Liver (tissue), 3 donors: ENCODE results near the gene TCFL5.

ENCODE experiments used
- CTCF ChIP-seq: fragments of 150-350 bp; IDR thresholded peaks from 2 replicates; pipeline ENCODE4 v1.5.1; 2017; ENCODE audit warnings: improper control_type of control experiment, low read depth, low read length; ENCODE audit not compliant: missing input control
- EGR1 ChIP-seq, 2 donors: IDR thresholded peaks; 2 replicates each; pipeline ENCODE4 v1.6.1; 2016 to 2018; ENCODE audit warnings: antibody characterized with exemption in 2 of 2, low read depth in 2 of 2
- GABPA ChIP-seq, 2 donors: IDR thresholded peaks in 1 of 2; conservative IDR thresholded peaks in 1 of 2; 2 replicates each; pipeline ENCODE4 v1.6.1; 2016; ENCODE audit warnings: antibody characterized with exemption in 2 of 2, mild to moderate bottlenecking in 1 of 2, moderate library complexity in 1 of 2
- RAD21 ChIP-seq, 2 donors: IDR thresholded peaks; 2 replicates each; pipeline ENCODE4 v1.6.1; 2016; ENCODE audit warnings: antibody characterized with exemption in 2 of 2, mild to moderate bottlenecking in 2 of 2
- SP1 ChIP-seq: IDR thresholded peaks from 2 replicates; pipeline ENCODE4 v1.6.1; 2018; ENCODE audit warnings: antibody characterized with exemption, mild to moderate bottlenecking
- TAF1 ChIP-seq: conservative IDR thresholded peaks from 2 replicates; pipeline ENCODE4 v1.6.1; 2016; ENCODE audit warnings: antibody characterized with exemption, mild to moderate bottlenecking
- ZBTB33 ChIP-seq: IDR thresholded peaks from 2 replicates; pipeline ENCODE4 v1.6.1; 2016; ENCODE audit warnings: antibody characterized with exemption
- TF ChIP-seq, protein P1 (sequence below): IDR thresholded peaks from 2 replicates; pipeline ENCODE4 v1.6.1; 2016; ENCODE audit warnings: antibody characterized with exemption
- donor health status: healthy.
- donor health status: healthy.

GRCh38 chr20:62791301-62792181 lies 70.1 kb downstream of the TCFL5 start:
- TF ChIP-seq CTCF (peak; percentile 95), TAF1 (no peak), RAD21 (IDR thresholded peaks at IDR 0.05) (peak; percentile 98), ZBTB33 (no peak), GABPA (IDR thresholded peaks at IDR 0.05 in 1 of 2, conservative IDR thresholded peaks at IDR 0.05 in 1 of 2) (no peak), SP1 (peak; percentile 52), EGR1 (IDR thresholded peaks at IDR 0.05; ENCODE audit: low read depth in 2 of 2) (no peak)
- TF ChIP-seq, protein P1, sequence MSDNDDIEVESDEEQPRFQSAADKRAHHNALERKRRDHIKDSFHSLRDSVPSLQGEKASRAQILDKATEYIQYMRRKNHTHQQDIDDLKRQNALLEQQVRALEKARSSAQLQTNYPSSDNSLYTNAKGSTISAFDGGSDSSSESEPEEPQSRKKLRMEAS: no peak
